NK-92 treated with Interleukin-12 subunit alpha and Interleukin-12 subunit beta, amount 100 ng/mL, for 24 hours (cell line): ENCODE data around the gene OLFM2.
"Not testable (repeated sequence)": the region's sequence is repeated elsewhere in the genome, so short reads cannot be mapped to it uniquely, and the experiment has no call there.

ENCODE experiments used
- DNase-seq: peaks from one replicate; lab custom pipeline; 2025; lab: John Stamatoyannopoulos, UW

OLFM2 gene

GRCh38 chr19:9861503-9861902 is 74.8 kb downstream of the OLFM2 start:
- no peak for DNase-seq

DNA sequence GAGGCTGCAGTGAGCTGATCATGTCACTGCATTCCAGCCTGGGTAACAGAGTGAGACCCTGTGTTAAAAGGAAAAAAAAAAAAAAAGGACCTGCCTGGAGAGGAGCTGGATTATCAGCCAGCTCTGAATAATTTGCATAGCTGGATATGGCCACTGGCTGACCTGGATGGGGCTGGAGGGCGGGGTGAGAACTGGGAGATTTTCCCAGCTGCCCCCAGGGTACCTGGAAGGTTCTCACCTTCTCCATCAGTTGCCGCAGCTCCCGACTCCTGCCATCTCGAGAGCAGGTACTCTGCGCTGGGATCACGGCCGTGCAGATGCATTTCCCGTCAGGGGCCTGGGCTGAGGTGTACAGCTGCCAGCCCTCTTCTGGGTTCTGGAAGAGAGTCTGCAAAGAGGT is 75.9 kb downstream of the OLFM2 start:
- no peak for DNase-seq

- no peak for DNase-seq
Measured at GRCh38 chr19:9858766-9859165, 77.5 kb downstream of the OLFM2 start.

GRCh38 chr19:9857920-9858746 is 78.2 kb downstream of the OLFM2 start:
- DNase-seq = no peak

GRCh38 chr19:9857076-9857721 is 79.1 kb downstream of the OLFM2 start:
- no peak for DNase-seq

GRCh38 chr19:9856609-9857008 is 79.7 kb downstream of the OLFM2 start:
- no peak for DNase-seq

GRCh38 chr19:9854282-9854846 is 82.0 kb downstream of the OLFM2 start:
- DNase-seq = no peak

- DNase-seq = no peak
Measured at GRCh38 chr19:9850235-9850959, 85.9 kb downstream of the OLFM2 start.

GRCh38 chr19:9849791-9850190 is 86.5 kb downstream of the OLFM2 start:
- DNase-seq = no peak

- no peak for DNase-seq
Measured at GRCh38 chr19:9848762-9849161, 87.6 kb downstream of the OLFM2 start.

DNA sequence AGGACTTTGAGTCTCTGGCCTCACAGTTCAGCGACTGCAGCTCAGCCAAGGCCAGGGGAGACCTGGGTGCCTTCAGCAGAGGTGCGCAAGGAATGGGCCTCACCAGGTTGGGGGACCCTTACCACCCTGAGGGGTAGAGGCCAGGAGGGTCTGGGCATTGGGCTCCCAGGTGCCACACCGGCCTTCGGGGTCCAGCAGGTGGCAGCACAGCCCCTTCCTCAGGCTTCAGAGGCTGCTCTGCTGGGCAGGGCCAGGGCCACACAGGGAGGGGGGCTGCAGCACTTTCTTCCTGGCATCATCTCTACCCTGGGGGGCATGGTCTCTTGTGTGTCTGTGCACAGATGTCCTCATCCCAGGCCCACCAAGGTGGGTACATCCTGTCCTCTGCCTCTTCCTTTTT is 88.3 kb downstream of the OLFM2 start:
- DNase-seq = no peak

GRCh38 chr19:9847087-9847671 is 89.1 kb downstream of the OLFM2 start:
- no peak for DNase-seq

DNA sequence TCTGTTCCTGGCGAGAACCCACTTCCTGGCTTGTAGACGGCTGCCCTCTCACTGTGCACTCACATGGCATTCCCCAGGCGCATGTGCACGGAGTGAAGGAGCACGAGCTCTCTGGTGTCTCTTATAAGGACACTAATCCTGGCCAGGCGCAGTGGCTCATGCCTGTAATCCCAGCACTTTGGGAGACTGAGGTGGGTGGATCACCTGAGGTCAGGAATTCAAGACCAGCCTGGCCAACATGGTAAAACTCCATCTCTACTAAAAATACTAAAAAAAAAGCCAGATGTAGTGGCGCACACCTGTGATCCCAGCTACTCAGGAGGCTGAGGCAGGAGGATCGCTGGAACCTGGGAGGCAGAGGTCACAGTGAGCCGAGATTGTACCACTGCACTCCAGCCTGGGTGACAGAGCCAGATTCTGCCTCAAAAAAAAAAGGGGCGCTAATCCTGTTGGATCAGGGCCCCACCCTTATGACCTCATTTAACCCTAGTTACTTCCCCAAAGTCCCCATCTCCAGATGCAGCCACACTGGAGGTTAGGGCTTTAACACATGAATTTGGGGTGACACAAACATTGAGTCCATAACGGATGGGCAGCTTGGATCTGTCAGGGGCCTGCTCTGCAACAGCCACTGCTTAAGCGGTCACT is 92.6 kb downstream of the OLFM2 start:
- DNase-seq = not testable (repeated sequence)

DNA sequence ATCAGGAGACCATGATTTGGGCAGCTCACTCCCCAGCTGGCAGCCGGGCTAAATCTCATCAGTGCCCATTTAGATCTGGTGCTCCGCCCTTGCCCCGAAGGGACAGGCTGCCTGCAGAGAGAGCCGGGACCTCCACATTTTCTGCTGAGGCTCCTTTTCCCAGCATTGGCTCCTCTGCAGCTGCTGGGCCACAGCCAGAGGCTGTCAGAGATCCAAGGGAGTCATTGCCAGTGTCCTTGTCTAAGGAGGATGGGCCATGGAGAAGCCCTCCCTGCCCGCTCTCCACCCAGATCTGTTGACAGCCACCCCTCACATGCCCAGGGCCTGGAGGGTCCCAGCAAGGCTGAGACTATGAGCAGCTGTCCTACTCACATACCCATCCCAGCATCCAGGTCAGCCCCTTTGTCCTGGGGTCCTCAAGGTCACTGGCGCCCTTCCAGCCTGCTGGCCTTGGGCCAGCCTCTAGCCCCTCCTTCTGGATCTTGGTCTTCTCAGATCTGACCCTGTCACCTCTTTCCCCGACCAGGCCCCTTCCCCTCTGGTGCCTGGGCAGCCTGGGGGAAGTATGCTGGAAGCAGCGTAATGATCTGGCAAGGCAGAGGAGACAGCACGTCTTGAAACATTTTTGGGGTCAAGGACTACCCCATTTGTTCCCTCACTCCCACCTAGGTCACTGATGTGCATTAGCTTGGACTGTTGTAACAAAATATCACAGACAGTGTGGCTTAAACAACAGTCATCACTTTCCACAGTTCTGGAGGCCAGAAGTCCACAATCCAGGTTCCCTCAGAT is 93.3 kb downstream of the OLFM2 start:
- no peak for DNase-seq

GRCh38 chr19:9839415-9839814 is 96.9 kb downstream of the OLFM2 start:
- no peak for DNase-seq

DNA sequence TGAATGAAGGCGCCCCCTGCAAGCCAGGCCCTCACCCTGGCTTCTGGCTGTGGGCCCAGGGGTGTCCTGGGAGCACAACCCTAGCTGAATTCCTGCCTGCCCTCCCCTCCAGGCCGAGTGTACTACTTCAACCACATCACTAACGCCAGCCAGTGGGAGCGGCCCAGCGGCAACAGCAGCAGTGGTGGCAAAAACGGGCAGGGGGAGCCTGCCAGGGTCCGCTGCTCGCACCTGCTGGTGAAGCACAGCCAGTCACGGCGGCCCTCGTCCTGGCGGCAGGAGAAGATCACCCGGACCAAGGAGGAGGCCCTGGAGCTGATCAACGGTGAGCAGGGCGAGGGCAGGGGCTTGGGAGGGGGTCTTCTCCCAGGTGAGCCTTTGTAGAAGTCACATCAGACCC is 98.0 kb downstream of the OLFM2 start:
- DNase-seq = no peak

- DNase-seq = no peak
Measured at GRCh38 chr19:9836021-9836420, 100.3 kb downstream of the OLFM2 start.

- no peak for DNase-seq
Measured at GRCh38 chr19:9835507-9835949, 100.8 kb downstream of the OLFM2 start.

DNA sequence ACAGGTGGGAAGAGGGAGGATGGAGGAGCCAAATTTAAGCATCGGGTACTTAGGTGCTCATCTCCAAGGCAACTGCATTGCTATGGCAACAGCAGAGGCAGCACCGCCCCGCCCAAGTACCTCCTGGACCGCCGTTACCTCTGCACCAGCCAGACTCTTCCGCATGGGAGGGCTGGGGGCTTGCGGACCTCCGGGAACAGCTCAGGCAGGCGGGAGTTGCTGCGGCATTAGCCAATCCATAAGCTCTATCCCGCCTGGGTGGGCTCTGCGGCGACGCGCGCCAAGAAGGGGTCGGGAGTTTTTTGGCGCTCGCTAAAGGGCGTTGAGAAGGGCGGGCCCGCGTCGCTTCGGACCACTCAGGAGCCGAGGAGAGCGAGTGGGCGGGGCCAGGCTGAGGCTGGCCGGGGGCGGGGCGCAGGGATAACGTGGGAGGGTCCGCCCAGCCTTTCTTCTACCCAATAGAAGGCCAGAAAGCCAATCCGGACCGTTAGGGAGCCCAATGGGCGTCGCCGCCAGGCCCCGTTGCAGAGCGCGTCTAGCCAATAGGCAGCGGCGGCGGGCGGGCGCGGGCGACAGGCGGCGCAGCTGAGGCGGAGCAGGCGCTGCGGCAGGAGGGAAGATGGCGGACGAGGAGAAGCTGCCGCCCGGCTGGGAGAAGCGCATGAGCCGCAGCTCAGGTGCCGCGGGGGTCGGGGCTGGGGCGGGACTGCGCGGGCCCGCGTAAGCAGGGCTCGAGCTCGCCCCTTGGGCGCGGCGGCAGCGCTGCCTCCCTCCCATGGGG is 101.4 kb downstream of the OLFM2 start, which contains the start of gene PIN1:
Gene PIN1, plus strand, starts transcription at position 593 of the 781 bp plus-strand sequence. Its CDS starts 27 bp downstream, at position 620.
- DNase-seq = peak; percentile 98

GRCh38 chr19:9834307-9834725 is 102.0 kb downstream of the OLFM2 start:
- DNase-seq = no peak
